OCI-LY1 (cell line): Measurements from ENCODE around the gene ACOT4.
"Not testable (repeated sequence)": the region's sequence is repeated elsewhere in the genome, so short reads cannot be mapped to it uniquely, and the experiment has no call there.

ENCODE experiments used
- CTCF ChIP-seq: fragments of 200-600 bp; sonication (generic), shearing (Covaris generic); IDR thresholded peaks from 2 replicates; pipeline ENCODE4 v1.5.1; 2017; ENCODE audit warnings: mild to moderate bottlenecking, antibody characterized with exemption, low read length, moderate library complexity, mixed read lengths
- EZH2 ChIP-seq: fragments of 200-600 bp; sonication (generic), shearing (Covaris generic); IDR thresholded peaks from 2 replicates; pipeline ENCODE4 v1.8.0; 2017; ENCODE audit warnings: borderline replicate concordance, mixed run types, mild to moderate bottlenecking, antibody characterized with exemption, low read length, moderate library complexity, mixed read lengths

GRCh38 chr14:73562696-73563095 lies 29.0 kb upstream of the ACOT4 start:
- not testable (repeated sequence) for TF ChIP-seq EZH2, CTCF
